HepG2 (cell line): ENCODE measurements around the gene INO80B. TPM values are rescaled to one million over a fixed set of nuclear protein-coding genes. Genes with fewer than 3 reads are reported as not detected.
A peak's percentile ranks its signal among the peaks of the same experiment; 100 is the strongest.

Experiments
- ARID2 ChIP-seq: sonication (generic); formaldehyde crosslinking; IDR thresholded peaks from 2 replicates; pipeline ENCODE4 v1.8.1; 2022; ENCODE audit warnings: mild to moderate bottlenecking, missing genetic modification reagents, borderline replicate concordance
- CHCHD3 ChIP-seq: sonication (generic); formaldehyde crosslinking; IDR thresholded peaks from 2 replicates; pipeline ENCODE4 v1.8.0; 2022; ENCODE audit warnings: mild to moderate bottlenecking, missing genetic modification reagents, moderate library complexity
- E2F5 ChIP-seq: sonication (generic); formaldehyde crosslinking; conservative IDR thresholded peaks from 2 replicates; pipeline ENCODE4 v1.4.0; 2020; ENCODE audit warnings: missing genetic modification reagents
- JDP2 ChIP-seq: sonication (generic); formaldehyde crosslinking; IDR thresholded peaks from 2 replicates; pipeline ENCODE4 v1.8.1; 2022; ENCODE audit warnings: missing genetic modification reagents, borderline replicate concordance
- NFATC3 ChIP-seq: sonication (generic); formaldehyde crosslinking; IDR thresholded peaks from 2 replicates; pipeline ENCODE4 v1.5.1; 2020; ENCODE audit warnings: mild to moderate bottlenecking, missing genetic modification reagents
- PRDM15 ChIP-seq: sonication (generic); formaldehyde crosslinking; IDR thresholded peaks from 2 replicates; pipeline ENCODE4 v1.4.0; 2020; ENCODE audit warnings: missing genetic modification reagents
- RAD51 ChIP-seq: fragments of 450-650 bp; IDR thresholded peaks from 2 replicates; pipeline ENCODE4 v1.6.1; 2016; ENCODE audit warnings: borderline replicate concordance
- SMARCC2 ChIP-seq: fragments of 450-650 bp; IDR thresholded peaks from 2 replicates; pipeline ENCODE4 v1.6.1; 2017; ENCODE audit warnings: antibody characterized with exemption, mild to moderate bottlenecking
- SP140L ChIP-seq: sonication (generic); formaldehyde crosslinking; IDR thresholded peaks from 2 replicates; pipeline ENCODE4 v1.4.0; 2020; ENCODE audit warnings: missing genetic modification reagents, borderline replicate concordance
- XBP1 ChIP-seq: sonication (generic); formaldehyde crosslinking; IDR thresholded peaks from 2 replicates; pipeline ENCODE4 v1.5.0; 2020; ENCODE audit warnings: missing genetic modification reagents
- ZFAT ChIP-seq: sonication (generic); formaldehyde crosslinking; conservative IDR thresholded peaks from 2 replicates; pipeline ENCODE4 v1.8.1; 2023; ENCODE audit warnings: missing genetic modification reagents, inconsistent platforms
- ZNF207 ChIP-seq: fragments of 450-650 bp; IDR thresholded peaks from 2 replicates; pipeline ENCODE4 v1.6.1; 2016; ENCODE audit warnings: antibody characterized with exemption, borderline replicate concordance
- ZNF30 ChIP-seq: sonication (generic); formaldehyde crosslinking; IDR thresholded peaks from 2 replicates; pipeline ENCODE4 v1.5.0; 2020; ENCODE audit warnings: mild to moderate bottlenecking, missing genetic modification reagents
- ZNF451 ChIP-seq: sonication (generic); formaldehyde crosslinking; IDR thresholded peaks from 2 replicates; pipeline ENCODE4 v1.5.0; 2020; ENCODE audit warnings: mild to moderate bottlenecking, missing genetic modification reagents
- polyA plus RNA-seq, 8 experiments: library from polyadenylated mRNA; depleted of rRNA in 3 of 8; stranded (reverse) in 7 of 8; unstranded in 1 of 8; fragments of >200 nt; fragmentation: Illumina TruSeq in 4 of 8; extraction: Trizol in 4 of 8; gene quantifications; 2 replicates each; pipeline versions ENCODE4 v1.2.1 to v1.2.3, GENCODE V29; 2011 to 2016; ENCODE audit warnings: low read depth in 4 of 8, missing spikeins in 1 of 8, mixed read lengths in 1 of 8; ENCODE audit not compliant: insufficient read depth in 1 of 8
- total RNA-seq, 5 experiments: library from RNA; depleted of rRNA; stranded (reverse); fragments of >200 nt; fragmentation: Illumina TruSeq; extraction: Trizol; gene quantifications; 2 replicates each; pipeline ENCODE4 v1.2.3, GENCODE V29; 2016; ENCODE audit warnings: low read depth in 1 of 5
- TF ChIP-seq, protein P1 (sequence below): sonication (generic); formaldehyde crosslinking; IDR thresholded peaks from 2 replicates; pipeline ENCODE4 v1.4.0; 2020; ENCODE audit warnings: mild to moderate bottlenecking, missing genetic modification reagents
- TF ChIP-seq, protein P2 (sequence below): IDR thresholded peaks from 2 replicates; pipeline ENCODE4 v1.6.1; 2012; ENCODE audit warnings: low read depth, low read length, improper control_type of control experiment

Gene INO80B
- total and polyA plus RNA-seq, 2 of the 13 experiments (the other 11 are each of a cell fraction or from before 2014, with no cell fraction given): 6.2 to 14.5 TPM

DNA sequence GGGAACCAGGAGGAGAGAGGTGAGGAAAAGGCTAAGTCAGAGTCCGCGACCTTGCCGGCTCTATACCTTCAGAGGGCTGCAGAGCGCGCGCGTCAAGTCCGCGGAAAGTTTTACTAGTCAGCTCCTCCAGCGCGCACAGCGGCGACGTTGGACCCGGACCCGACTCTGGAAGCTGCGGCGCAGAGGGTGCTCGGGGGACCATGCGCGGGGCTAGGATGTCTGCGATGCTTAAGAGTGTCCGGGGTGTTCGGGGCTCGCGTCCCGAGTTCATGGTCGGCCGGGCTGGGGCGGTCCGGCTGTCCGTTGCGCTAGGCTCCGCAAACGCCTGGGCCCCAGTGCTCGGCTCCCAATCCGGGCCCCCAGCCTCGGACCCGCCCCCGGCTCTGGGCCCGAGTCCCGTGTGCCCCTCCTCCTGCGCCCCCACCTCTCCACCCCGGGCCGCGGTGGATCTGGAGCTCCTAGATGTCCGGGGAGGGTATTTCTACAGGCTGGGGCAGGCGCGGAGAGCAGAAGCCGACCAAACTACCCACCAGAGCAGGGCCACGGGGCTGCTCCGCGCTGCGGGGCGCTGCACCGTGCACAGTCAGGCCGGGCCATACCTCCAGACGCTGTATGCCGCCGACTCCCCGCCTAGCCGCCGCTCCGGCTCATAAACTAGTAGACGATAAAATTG lies 44.5 kb downstream of the INO80B start, which contains the start of gene LBX2 (continued):
- TF ChIP-seq E2F5 (CRISPR knock-in tag) (no peak), NFATC3 (CRISPR knock-in tag) (no peak), ZNF207 (no peak), JDP2 (CRISPR knock-in tag) (no peak), ZFAT (CRISPR knock-in tag) (no peak), XBP1 (CRISPR knock-in tag) (no peak), RAD51 (no peak), SMARCC2 (no peak), ZNF30 (CRISPR knock-in tag) (0 out of 2 replicates have a peak, but pooled peaks have one; percentile 8), PRDM15 (CRISPR knock-in tag) (no peak), ZNF451 (no peak), SP140L (CRISPR knock-in tag) (no peak), CHCHD3 (CRISPR knock-in tag) (no peak), ARID2 (no peak)
- TF ChIP-seq, protein P1, sequence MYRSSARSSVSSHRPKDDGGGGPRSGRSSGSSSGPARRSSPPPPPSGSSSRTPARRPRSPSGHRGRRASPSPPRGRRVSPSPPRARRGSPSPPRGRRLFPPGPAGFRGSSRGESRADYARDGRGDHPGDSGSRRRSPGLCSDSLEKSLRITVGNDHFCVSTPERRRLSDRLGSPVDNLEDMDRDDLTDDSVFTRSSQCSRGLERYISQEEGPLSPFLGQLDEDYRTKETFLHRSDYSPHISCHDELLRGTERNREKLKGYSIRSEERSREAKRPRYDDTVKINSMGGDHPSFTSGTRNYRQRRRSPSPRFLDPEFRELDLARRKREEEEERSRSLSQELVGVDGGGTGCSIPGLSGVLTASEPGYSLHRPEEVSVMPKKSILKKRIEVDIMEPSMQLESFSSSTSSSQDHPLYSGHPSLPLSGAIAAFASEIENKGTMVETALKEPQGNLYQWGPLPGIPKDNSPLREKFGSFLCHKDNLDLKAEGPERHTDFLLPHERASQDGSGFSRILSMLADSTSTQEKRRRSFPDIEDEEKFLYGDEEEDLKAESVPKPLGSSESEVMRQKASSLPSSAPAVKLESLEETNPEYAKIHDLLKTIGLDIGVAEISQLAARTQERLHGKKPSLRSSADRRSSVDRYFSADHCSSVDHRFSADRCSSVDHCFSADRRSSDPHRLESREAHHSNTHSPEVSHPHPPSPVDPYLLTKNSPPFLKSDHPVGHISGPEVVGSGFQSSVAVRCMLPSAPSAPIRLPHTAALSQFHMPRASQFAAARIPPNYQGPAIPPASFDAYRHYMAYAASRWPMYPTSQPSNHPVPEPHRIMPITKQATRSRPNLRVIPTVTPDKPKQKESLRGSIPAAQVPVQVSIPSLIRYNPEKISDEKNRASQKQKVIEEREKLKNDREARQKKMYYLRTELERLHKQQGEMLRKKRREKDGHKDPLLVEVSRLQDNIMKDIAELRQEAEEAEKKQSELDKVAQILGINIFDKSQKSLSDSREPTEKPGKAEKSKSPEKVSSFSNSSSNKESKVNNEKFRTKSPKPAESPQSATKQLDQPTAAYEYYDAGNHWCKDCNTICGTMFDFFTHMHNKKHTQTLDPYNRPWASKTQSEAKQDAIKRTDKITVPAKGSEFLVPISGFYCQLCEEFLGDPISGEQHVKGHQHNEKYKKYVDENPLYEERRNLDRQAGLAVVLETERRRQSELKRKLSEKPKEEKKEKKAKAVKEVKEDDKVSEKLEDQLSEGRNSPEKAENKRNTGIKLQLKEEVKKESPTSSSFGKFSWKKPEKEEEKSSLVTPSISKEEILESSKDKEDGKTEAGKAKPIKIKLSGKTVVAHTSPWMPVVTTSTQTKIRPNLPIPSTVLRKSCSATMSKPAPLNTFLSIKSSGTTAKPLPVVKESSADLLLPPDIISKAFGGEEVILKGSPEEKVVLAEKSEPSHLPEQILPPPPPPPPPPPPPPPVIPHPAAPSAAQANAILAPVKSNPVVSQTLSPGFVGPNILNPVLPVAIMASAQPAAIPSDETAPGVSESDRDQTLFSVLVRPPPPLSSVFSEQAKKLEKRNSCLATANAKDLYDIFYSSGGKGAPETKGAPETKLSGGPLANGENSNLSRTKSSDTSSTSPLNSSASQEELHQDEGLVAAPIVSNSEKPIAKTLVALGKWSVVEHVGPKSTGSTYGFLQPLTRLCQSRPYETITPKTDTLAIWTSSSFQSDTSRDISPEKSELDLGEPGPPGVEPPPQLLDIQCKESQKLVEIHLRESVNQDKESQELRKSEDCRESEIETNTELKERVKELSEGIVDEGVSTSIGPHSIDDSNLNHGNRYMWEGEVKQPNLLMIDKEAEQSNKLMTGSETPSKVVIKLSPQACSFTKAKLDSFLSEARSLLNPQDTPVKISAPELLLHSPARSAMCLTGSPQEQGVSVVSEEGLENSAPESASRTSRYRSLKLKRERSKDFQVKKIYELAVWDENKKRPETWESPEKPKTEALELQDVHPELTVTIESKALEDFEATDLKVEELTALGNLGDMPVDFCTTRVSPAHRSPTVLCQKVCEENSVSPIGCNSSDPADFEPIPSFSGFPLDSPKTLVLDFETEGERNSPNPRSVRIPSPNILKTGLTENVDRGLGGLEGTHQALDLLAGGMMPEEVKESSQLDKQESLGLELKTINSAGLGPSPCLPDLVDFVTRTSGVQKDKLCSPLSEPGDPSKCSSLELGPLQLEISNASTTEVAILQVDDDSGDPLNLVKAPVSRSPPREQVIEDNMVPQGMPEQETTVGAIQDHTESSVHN: no peak
- TF ChIP-seq, protein P2, sequence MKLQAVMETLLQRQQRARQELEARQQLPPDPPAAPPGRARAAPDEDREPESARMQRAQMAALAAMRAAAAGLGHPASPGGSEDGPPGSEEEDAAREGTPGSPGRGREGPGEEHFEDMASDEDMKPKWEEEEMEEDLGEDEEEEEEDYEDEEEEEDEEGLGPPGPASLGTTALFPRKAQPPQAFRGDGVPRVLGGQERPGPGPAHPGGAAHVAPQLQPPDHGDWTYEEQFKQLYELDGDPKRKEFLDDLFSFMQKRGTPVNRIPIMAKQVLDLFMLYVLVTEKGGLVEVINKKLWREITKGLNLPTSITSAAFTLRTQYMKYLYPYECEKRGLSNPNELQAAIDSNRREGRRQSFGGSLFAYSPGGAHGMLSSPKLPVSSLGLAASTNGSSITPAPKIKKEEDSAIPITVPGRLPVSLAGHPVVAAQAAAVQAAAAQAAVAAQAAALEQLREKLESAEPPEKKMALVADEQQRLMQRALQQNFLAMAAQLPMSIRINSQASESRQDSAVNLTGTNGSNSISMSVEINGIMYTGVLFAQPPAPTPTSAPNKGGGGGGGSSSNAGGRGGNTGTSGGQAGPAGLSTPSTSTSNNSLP: no peak
